OCI-LY1 (cell line): ENCODE data around the gene SLC44A3.

Experiments
- H2AFZ ChIP-seq: fragments of 200-600 bp; sonication (generic), shearing (Covaris generic); 2 replicates; pipeline ENCODE4 v1.6.0; 2014; ENCODE audit warnings: antibody characterized with exemption, mild to moderate bottlenecking, low read length
- H3F3A ChIP-seq: fragments of 200-600 bp; sonication (generic), shearing (Covaris generic); 2 replicates; pipeline ENCODE4 v1.6.0; 2014; ENCODE audit warnings: mild to moderate bottlenecking, antibody characterized with exemption, low read length, moderate library complexity; ENCODE audit not compliant: insufficient read depth
- H3K27ac ChIP-seq: fragments of 200-600 bp; sonication (generic); 2 replicates; pipeline ENCODE4 v1.5.1; 2014; ENCODE audit warnings: low read length, mixed run types, mild to moderate bottlenecking, low read depth; ENCODE audit not compliant: poor library complexity, severe bottlenecking
- H3K27me3 ChIP-seq: fragments of 200-600 bp; sonication (generic); 2 replicates; pipeline ENCODE4 v1.6.0; 2014; ENCODE audit warnings: antibody characterized with exemption, mild to moderate bottlenecking, low read length, moderate library complexity; ENCODE audit not compliant: insufficient read depth
- H3K36me3 ChIP-seq: fragments of 200-600 bp; sonication (generic); 2 replicates; pipeline ENCODE4 v1.6.1; 2014; ENCODE audit warnings: mild to moderate bottlenecking, antibody characterized with exemption, low read length, moderate library complexity, mixed read lengths; ENCODE audit not compliant: insufficient read depth
- H3K4me1 ChIP-seq: fragments of 200-600 bp; sonication (generic); 2 replicates; pipeline ENCODE4 v1.5.1; 2014; ENCODE audit warnings: mild to moderate bottlenecking, low read length, moderate library complexity; ENCODE audit not compliant: insufficient read depth, severe bottlenecking
- H3K4me2 ChIP-seq: fragments of 200-600 bp; sonication (generic), shearing (Covaris generic); 2 replicates; pipeline ENCODE4 v1.6.1; 2014; ENCODE audit warnings: low read length
- H3K4me3 ChIP-seq: fragments of 200-600 bp; sonication (generic); 2 replicates; pipeline ENCODE4 v1.5.1; 2014; ENCODE audit warnings: low read length, low read depth, mild to moderate bottlenecking, mixed read lengths; ENCODE audit not compliant: poor library complexity, severe bottlenecking
- H3K79me2 ChIP-seq: fragments of 200-600 bp; shearing (Covaris generic); 2 replicates; pipeline ENCODE4 v1.6.1; 2016; ENCODE audit warnings: mixed run types, low read length, mixed read lengths; ENCODE audit not compliant: insufficient read depth
- H3K9ac ChIP-seq: fragments of 200-600 bp; sonication (generic), shearing (Covaris generic); 2 replicates; pipeline ENCODE4 v1.6.1; 2014; ENCODE audit warnings: mild to moderate bottlenecking, low read length, mixed read lengths
- H3K9me2 ChIP-seq: fragments of 200-600 bp; sonication (generic), shearing (Covaris generic); 2 replicates; pipeline ENCODE4 v1.6.1; 2014; ENCODE audit warnings: low read depth, mild to moderate bottlenecking, low read length, mixed read lengths
- H3K9me3 ChIP-seq: fragments of 200-600 bp; shearing (Covaris generic); 2 replicates; pipeline ENCODE4 v1.6.1; 2014; ENCODE audit warnings: low read length, mixed read lengths
- H4K20me1 ChIP-seq: fragments of 200-600 bp; sonication (generic), shearing (Covaris generic); 2 replicates; pipeline ENCODE4 v1.6.0; 2016; ENCODE audit warnings: mild to moderate bottlenecking, low read length; ENCODE audit not compliant: insufficient read depth
- EZH2 ChIP-seq: fragments of 200-600 bp; sonication (generic), shearing (Covaris generic); IDR thresholded peaks from 2 replicates; pipeline ENCODE4 v1.8.0; 2017; ENCODE audit warnings: borderline replicate concordance, mixed run types, mild to moderate bottlenecking, antibody characterized with exemption, low read length, moderate library complexity, mixed read lengths
- TF ChIP-seq, protein P1 (sequence below): fragments of 200-600 bp; sonication (generic), shearing (Covaris generic); IDR thresholded peaks from 2 replicates; pipeline ENCODE4 v1.5.1; 2017; ENCODE audit warnings: mild to moderate bottlenecking, antibody characterized with exemption, low read length, moderate library complexity, mixed read lengths

SLC44A3 gene

DNA sequence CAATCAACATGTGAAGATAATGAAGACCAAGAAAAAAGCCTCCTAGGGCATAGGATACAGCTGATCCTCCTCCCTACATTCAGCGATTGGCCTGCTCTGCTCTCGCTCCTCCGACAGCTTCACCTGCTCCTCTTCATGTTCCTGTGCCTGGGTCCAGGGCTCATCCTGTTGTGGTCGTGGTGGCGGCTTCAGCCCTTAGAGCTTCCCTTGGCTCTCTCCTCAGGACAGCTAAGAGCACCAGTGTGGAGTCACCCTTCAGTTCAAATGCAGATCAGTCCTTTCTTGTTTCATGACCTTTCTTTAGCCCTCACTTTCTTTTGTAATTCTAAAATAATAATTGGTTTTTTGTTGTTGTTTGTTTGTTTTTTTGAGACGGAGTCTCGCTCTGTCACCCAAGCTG, 88.0 kb downstream of the SLC44A3 start:
- no peaks in the 10 kb centered on the region for H3K4me1 ChIP-seq
- H3K4me2 ChIP-seq = no peak overlapping the region
- no peak overlapping the region for H3K9ac ChIP-seq
- H2AFZ ChIP-seq = no peak overlapping the region
- no peak overlapping the region for H3K4me3 ChIP-seq
- no peaks in the 10 kb centered on the region for H3K79me2 ChIP-seq
- no peak overlapping the region for H3K27ac ChIP-seq
- no peaks in the 10 kb centered on the region for H4K20me1 ChIP-seq
- no peaks in the 10 kb centered on the region; the same call in 1 of the 2 replicates for H3K27me3 ChIP-seq
- no peaks in the 10 kb centered on the region for H3K9me3 ChIP-seq
- H3F3A ChIP-seq = no peaks in the 10 kb centered on the region
- H3K9me2 ChIP-seq = no peaks in the 10 kb centered on the region
- no peaks in the 10 kb centered on the region for H3K36me3 ChIP-seq
- TF ChIP-seq, protein P1, sequence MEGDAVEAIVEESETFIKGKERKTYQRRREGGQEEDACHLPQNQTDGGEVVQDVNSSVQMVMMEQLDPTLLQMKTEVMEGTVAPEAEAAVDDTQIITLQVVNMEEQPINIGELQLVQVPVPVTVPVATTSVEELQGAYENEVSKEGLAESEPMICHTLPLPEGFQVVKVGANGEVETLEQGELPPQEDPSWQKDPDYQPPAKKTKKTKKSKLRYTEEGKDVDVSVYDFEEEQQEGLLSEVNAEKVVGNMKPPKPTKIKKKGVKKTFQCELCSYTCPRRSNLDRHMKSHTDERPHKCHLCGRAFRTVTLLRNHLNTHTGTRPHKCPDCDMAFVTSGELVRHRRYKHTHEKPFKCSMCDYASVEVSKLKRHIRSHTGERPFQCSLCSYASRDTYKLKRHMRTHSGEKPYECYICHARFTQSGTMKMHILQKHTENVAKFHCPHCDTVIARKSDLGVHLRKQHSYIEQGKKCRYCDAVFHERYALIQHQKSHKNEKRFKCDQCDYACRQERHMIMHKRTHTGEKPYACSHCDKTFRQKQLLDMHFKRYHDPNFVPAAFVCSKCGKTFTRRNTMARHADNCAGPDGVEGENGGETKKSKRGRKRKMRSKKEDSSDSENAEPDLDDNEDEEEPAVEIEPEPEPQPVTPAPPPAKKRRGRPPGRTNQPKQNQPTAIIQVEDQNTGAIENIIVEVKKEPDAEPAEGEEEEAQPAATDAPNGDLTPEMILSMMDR = no peak
- TF ChIP-seq EZH2 = no peak

DNA sequence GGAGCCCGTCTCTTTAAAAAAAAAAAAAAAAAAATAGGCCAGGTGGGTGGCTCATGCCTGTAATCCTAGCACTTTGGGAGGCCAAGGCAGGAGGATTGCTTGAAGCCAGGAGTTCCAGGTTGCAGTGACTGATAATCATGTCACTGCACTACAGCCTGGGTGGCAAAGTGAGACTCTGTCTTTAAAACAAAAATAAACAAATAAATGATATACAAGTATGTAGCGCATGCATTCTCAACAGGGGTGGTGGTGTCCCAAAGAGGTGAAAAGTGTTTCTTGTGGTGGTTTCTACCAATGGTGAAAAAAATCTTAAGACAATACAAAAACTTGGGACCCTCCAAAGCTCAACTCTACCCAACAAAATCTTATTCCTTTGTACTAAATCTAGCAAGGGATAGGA, 88.8 kb downstream of the SLC44A3 start:
- H3K36me3 ChIP-seq = no peaks in the 10 kb centered on the region
- H2AFZ ChIP-seq = no peak overlapping the region
- H4K20me1 ChIP-seq = no peaks in the 10 kb centered on the region
- no peaks in the 10 kb centered on the region for H3F3A ChIP-seq
- H3K79me2 ChIP-seq = no peaks in the 10 kb centered on the region
- H3K9me2 ChIP-seq = no peaks in the 10 kb centered on the region
- H3K27me3 ChIP-seq = no peaks in the 10 kb centered on the region; the same call in 1 of the 2 replicates
- H3K4me1 ChIP-seq = no peaks in the 10 kb centered on the region
- no peak overlapping the region for H3K4me3 ChIP-seq
- H3K9me3 ChIP-seq = no peaks in the 10 kb centered on the region
- no peak overlapping the region for H3K4me2 ChIP-seq
- no peak for TF ChIP-seq EZH2
- TF ChIP-seq, protein P1 = no peak
- H3K27ac ChIP-seq = no peak overlapping the region
- H3K9ac ChIP-seq = no peak overlapping the region

DNA sequence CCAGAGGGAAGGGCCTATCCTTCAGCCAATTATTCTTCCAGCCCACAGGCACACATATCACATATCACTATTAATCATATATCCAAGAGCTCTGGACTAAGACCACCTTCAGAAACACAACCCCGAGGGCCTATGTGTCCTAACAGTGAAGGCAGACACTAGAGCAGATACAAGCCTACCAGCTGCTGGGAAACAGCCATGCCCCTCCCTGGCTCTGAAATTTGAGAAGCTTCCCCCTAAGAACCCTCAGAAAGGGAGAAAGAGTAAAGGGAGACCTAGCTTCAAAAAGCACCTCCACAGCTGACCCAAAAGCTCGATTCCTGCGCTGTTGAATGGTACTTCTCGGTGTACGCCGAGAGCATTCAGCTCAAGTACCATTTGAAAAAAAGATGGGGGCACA, 89.3 kb downstream of the SLC44A3 start:
- Histone ChIP-seq H3K4me2 (no peak overlapping the region), H4K20me1 (no peaks in the 10 kb centered on the region)

More for the DNA sequence above, 89.3 kb downstream of the SLC44A3 start:
- Histone ChIP-seq H3K9me3 (no peaks in the 10 kb centered on the region), H2AFZ (no peak overlapping the region), H3K27me3 (no peaks in the 10 kb centered on the region; the same call in 1 of the 2 replicates), H3K36me3 (no peaks in the 10 kb centered on the region), H3K9me2 (no peaks in the 10 kb centered on the region), H3K4me1 (no peaks in the 10 kb centered on the region), H3K4me3 (no peak overlapping the region), H3K9ac (no peak overlapping the region), H3F3A (no peaks in the 10 kb centered on the region), H3K79me2 (no peaks in the 10 kb centered on the region), H3K27ac (no peak overlapping the region)
- TF ChIP-seq, protein P1 = no peak
- TF ChIP-seq EZH2 = no peak
